Embryonic facial prominence (tissue), 1 donor: Measurements from ENCODE around the gene LYPD4.
"Not testable (repeated sequence)": the region's sequence is repeated elsewhere in the genome, so short reads cannot be mapped to it uniquely, and the experiment has no call there.

ENCODE experiments used
- DNase-seq: peaks from one replicate; pipeline ENCODE4 v3.0.0-alpha.2; 2016; ENCODE audit errors: extremely low spot score

LYPD4 gene

GRCh38 chr19:41801031-41801430 lies 43.5 kb downstream of the LYPD4 start:
- DNase-seq: no peak

DNA sequence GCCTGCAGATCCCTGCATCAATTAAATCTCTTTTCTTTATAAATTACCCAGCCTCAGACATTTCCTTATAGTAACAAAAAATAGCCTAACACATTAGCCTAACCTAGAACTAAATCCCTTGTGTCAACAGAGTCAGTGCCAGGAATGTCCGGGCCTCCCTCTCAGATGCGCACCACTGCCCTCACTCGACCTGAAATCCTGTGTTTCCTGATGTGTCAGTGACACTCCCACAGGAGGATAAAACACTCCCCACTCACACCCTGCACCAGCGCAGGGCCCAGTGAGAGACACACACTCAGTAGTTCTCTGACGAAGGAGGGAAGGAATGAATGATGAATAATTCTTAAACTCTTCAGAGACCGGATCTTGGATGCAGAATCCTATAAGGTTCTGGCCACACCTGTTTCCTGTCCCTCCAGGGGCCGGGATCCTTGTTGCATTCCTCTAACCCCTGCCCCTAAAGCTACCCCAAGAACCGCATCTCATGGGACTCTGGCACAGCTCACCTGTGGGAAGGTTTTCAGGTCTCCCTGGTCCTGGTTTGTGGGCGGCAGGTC lies 45.0 kb downstream of the LYPD4 start:
- no peak for DNase-seq

DNA sequence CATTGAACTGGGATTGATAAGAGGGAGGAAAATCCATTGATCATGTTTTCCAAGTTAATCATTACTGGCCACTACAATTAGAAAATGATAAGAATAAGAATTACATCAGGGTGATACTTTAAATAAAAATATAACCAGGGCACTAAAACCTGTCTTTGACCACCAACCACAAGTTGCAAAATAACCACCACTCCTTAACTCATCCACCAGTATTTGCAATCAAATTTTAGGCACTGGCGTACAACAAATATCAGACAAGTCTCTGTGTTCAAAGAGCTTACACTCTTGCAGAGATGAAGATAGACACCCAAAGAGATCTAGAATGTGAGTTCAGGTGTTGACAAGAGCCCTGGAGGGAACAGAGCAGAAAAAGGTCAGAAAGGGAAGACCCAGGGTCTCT lies 47.6 kb downstream of the LYPD4 start:
- no peak for DNase-seq

DNA sequence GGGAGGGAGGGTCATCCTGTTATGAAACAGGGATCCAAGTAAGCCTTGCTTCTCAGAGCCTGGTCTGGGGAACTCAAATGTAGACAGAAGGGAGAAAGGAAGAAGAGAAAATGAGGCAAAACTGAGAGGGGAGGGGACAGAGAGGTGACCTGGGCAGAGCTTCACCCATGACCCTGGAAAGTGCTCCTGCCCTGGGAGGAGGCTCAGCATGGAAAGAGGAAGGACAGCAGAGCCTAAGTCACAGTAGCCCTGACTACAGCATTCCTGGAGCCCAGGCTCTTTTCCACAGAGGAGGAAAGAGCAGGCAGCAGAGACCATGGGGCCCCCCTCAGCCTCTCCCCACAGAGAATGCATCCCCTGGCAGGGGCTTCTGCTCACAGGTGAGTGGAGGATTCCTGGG lies 48.1 kb downstream of the LYPD4 start, which contains the start of gene CEACAM3:
Gene CEACAM3 (plus strand): TSS at position 226 of the 400 bp plus-strand sequence. CDS start 91 bp downstream, at position 317.
- DNase-seq: no peak

- DNase-seq: no peak
These were observed 49.4 kb downstream of the LYPD4 start for GRCh38 chr19:41795031-41795461.

GRCh38 chr19:41793414-41793727 lies 51.1 kb downstream of the LYPD4 start:
- DNase-seq: no peak

GRCh38 chr19:41792513-41793413 lies 51.7 kb downstream of the LYPD4 start:
- no peak for DNase-seq

GRCh38 chr19:41789053-41789452 lies 55.4 kb downstream of the LYPD4 start:
- DNase-seq: not testable (repeated sequence)

GRCh38 chr19:41788518-41788917 lies 56.0 kb downstream of the LYPD4 start:
- DNase-seq: not testable (repeated sequence)
